Sigmoid colon (tissue), 4 donors: ENCODE data around the gene ZBTB40.

Experiments
- POLR2AphosphoS5 ChIP-seq, 4 donors: sonication (generic); formaldehyde crosslinking; IDR thresholded peaks; one replicate each; pipeline ENCODE4 v1.6.1; 2017; ENCODE audit warnings: antibody characterized with exemption in 4 of 4
- TF ChIP-seq, protein P1 (sequence below), 4 experiments: fragments of 450-650 bp in 3 of 4; fragments of 200-600 bp in 1 of 4; IDR thresholded peaks; one replicate each; pipeline ENCODE4 v1.5.1; 2016 to 2019; ENCODE audit warnings: antibody characterized with exemption in 4 of 4, mild to moderate bottlenecking in 3 of 4, moderate library complexity in 2 of 4

- TF ChIP-seq, protein P1, sequence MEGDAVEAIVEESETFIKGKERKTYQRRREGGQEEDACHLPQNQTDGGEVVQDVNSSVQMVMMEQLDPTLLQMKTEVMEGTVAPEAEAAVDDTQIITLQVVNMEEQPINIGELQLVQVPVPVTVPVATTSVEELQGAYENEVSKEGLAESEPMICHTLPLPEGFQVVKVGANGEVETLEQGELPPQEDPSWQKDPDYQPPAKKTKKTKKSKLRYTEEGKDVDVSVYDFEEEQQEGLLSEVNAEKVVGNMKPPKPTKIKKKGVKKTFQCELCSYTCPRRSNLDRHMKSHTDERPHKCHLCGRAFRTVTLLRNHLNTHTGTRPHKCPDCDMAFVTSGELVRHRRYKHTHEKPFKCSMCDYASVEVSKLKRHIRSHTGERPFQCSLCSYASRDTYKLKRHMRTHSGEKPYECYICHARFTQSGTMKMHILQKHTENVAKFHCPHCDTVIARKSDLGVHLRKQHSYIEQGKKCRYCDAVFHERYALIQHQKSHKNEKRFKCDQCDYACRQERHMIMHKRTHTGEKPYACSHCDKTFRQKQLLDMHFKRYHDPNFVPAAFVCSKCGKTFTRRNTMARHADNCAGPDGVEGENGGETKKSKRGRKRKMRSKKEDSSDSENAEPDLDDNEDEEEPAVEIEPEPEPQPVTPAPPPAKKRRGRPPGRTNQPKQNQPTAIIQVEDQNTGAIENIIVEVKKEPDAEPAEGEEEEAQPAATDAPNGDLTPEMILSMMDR (IDR thresholded peaks at IDR 0.05), result no peak
- no peak for TF ChIP-seq POLR2AphosphoS5 (IDR thresholded peaks at IDR 0.05)
Measured at GRCh38 chr1:22494943-22495579, 43.4 kb downstream of the ZBTB40 start.
